GM12878 (cell line): ENCODE measurements around the gene SCAMP4. TPM values are rescaled to one million over a fixed set of nuclear protein-coding genes. Genes with fewer than 3 reads are reported as not detected.
A peak's percentile ranks its signal among the peaks of the same experiment; 100 is the strongest.

Source experiments
- ATAC-seq: fragments of 200-7000 bp; cut with Tn5 transposase; 3 replicates; pipeline ENCODE4 v1.9.1; 2020; ENCODE audit warnings: mild to moderate bottlenecking, moderate library complexity
- BruUV-seq: library from RNA; stranded (reverse); fragments of 400-500 nt; replicated peaks from 2 replicates; lab custom pipeline; 2021; lab: Mats Ljungman, UMichigan
- CTCF ChIA-PET: fragments of 300-600 bp; sonication (Branson Sonifier 250); formaldehyde crosslinking; extraction: SDS; loops from one replicate; lab custom pipeline; 2021; ENCODE audit warnings: inconsistent platforms; lab: Yijun Ruan, JAX
- POLR2A ChIA-PET: fragments of 350-600 bp; formaldehyde crosslinking; extraction: SDS; loops from one replicate; lab custom pipeline; 2021; ENCODE audit warnings: inconsistent platforms; lab: Charles Lee
- RAD21 ChIA-PET: fragments of 300-600 bp; sonication (Branson Sonifier 250); formaldehyde crosslinking; loops from one replicate; lab custom pipeline; 2023; ENCODE audit warnings: antibody characterized with exemption; ENCODE audit not compliant: unreplicated experiment; lab: Charles Lee
- SMC1A ChIA-PET: fragments of 300-600 bp; sonication (Branson Sonifier 250); formaldehyde crosslinking; loops from one replicate; lab custom pipeline; 2023; ENCODE audit not compliant: unreplicated experiment, uncharacterized antibody; lab: Charles Lee
- DNase-seq: peaks from one replicate; pipeline ENCODE4 v3.0.0-alpha.2; 2011; ENCODE audit warnings: low read depth, low spot score
- FAIRE-seq: peaks from 3 replicates; lab custom pipeline; 2011; peaks lifted over from hg19 to GRCh38; lab: Jason Lieb, UNC
- H2AFZ ChIP-seq: 2 replicates; pipeline ENCODE4 v1.6.0; 2011; ENCODE audit warnings: low read depth, low read length, control low read depth; ENCODE audit not compliant: control insufficient read depth
- H3K27ac ChIP-seq: 2 replicates; pipeline ENCODE4 v1.5.1; 2011; ENCODE audit warnings: control low read depth; ENCODE audit not compliant: control insufficient read depth, insufficient read depth
- H3K27me3 ChIP-seq, 2 experiments: replicated peaks in 1 of 2; 2 replicates each; pipeline versions ENCODE4 v1.6.0 to v1.6.1; 2011; ENCODE audit warnings: low read length in 1 of 2; ENCODE audit not compliant: control insufficient read depth in 2 of 2, insufficient read depth in 2 of 2
- H3K36me3 ChIP-seq, 2 experiments: 2 replicates each; pipeline ENCODE4 v1.5.1; 2011; ENCODE audit warnings: low read length in 1 of 2; ENCODE audit not compliant: control insufficient read depth in 2 of 2, insufficient read depth in 2 of 2
- H3K4me1 ChIP-seq: 2 replicates; pipeline ENCODE4 v1.6.1; 2011; ENCODE audit warnings: mild to moderate bottlenecking, low read length, moderate library complexity, mixed read lengths; ENCODE audit not compliant: control insufficient read depth, insufficient read depth
- H3K4me2 ChIP-seq: 2 replicates; pipeline ENCODE4 v1.6.0; 2011; ENCODE audit warnings: control low read depth; ENCODE audit not compliant: control insufficient read depth, insufficient read depth
- H3K4me3 ChIP-seq: fragments of 200-600 bp; sonication (generic); 2 replicates; pipeline ENCODE4 v1.5.1; 2016
- H3K79me2 ChIP-seq: 2 replicates; pipeline ENCODE4 v1.6.0; 2011; ENCODE audit warnings: low read length; ENCODE audit not compliant: control insufficient read depth, insufficient read depth
- H3K9ac ChIP-seq: 2 replicates; pipeline ENCODE4 v1.8.0; 2011; ENCODE audit warnings: low read length, control low read depth, mixed read lengths; ENCODE audit not compliant: control insufficient read depth, insufficient read depth
- H3K9me3 ChIP-seq: replicated peaks from 3 replicates; pipeline ENCODE4 v1.5.1; 2011; ENCODE audit warnings: mild to moderate bottlenecking, low read length; ENCODE audit not compliant: control insufficient read depth, insufficient read depth
- H4K20me1 ChIP-seq: 2 replicates; pipeline ENCODE4 v1.6.0; 2011; ENCODE audit not compliant: control insufficient read depth, insufficient read depth
- CEBPB ChIP-seq, 2 experiments: fragments of 150-350 bp in 1 of 2; IDR thresholded peaks; 2 replicates each; pipeline ENCODE4 v1.6.1; 2012 to 2014; ENCODE audit warnings: low read depth in 2 of 2, low read length in 2 of 2, borderline replicate concordance in 1 of 2, inconsistent platforms in 1 of 2
- EED ChIP-seq: sonication (generic); IDR thresholded peaks from 2 replicates; pipeline ENCODE4 v1.6.1; 2016; ENCODE audit warnings: antibody characterized with exemption, low read depth
- EGR1 ChIP-seq, 2 experiments: IDR thresholded peaks; 1 replicate in 1 of 2; 2 replicates in 1 of 2; pipeline ENCODE4 v1.6.1; 2011 to 2012; ENCODE audit warnings: low read depth in 2 of 2, low read length in 2 of 2, borderline replicate concordance in 1 of 2, mild to moderate bottlenecking in 1 of 2, moderate library complexity in 1 of 2
- ESRRA ChIP-seq: IDR thresholded peaks from 2 replicates; pipeline ENCODE4 v1.6.1; 2012; ENCODE audit warnings: mild to moderate bottlenecking, low read length, improper control_type of control experiment
- GATAD2B ChIP-seq: fragments of 450-650 bp; conservative IDR thresholded peaks from 2 replicates; pipeline ENCODE4 v1.6.1; 2017; ENCODE audit warnings: low read depth, mild to moderate bottlenecking, moderate library complexity
- HDGF ChIP-seq: fragments of 450-650 bp; IDR thresholded peaks from 2 replicates; pipeline ENCODE4 v1.6.1; 2016; ENCODE audit warnings: antibody characterized with exemption
- IKZF2 ChIP-seq, 2 experiments: fragments of 450-650 bp; IDR thresholded peaks; 2 replicates each; pipeline ENCODE4 v1.6.1; 2017; ENCODE audit warnings: mild to moderate bottlenecking in 2 of 2, moderate library complexity in 2 of 2
- IRF3 ChIP-seq: fragments of 450-650 bp; IDR thresholded peaks from 2 replicates; pipeline ENCODE4 v1.6.1; 2014; ENCODE audit warnings: mild to moderate bottlenecking
- IRF4 ChIP-seq: IDR thresholded peaks from 2 replicates; pipeline ENCODE4 v1.6.1; 2011; ENCODE audit warnings: low read depth, low read length
- LARP7 ChIP-seq: fragments of 450-650 bp; IDR thresholded peaks from 2 replicates; pipeline ENCODE4 v1.6.1; 2017; ENCODE audit warnings: mild to moderate bottlenecking
- MTA2 ChIP-seq: fragments of 450-650 bp; IDR thresholded peaks from 2 replicates; pipeline ENCODE4 v1.6.1; 2016; ENCODE audit warnings: low read depth, mild to moderate bottlenecking, moderate library complexity
- MYB ChIP-seq: fragments of 150-350 bp; IDR thresholded peaks from 2 replicates; pipeline ENCODE4 v1.6.1; 2014; ENCODE audit warnings: mild to moderate bottlenecking, low read depth, low read length, borderline replicate concordance
- NFYA ChIP-seq: IDR thresholded peaks from 2 replicates; pipeline ENCODE4 v1.6.1; 2011; ENCODE audit warnings: low read depth, mild to moderate bottlenecking, low read length, improper control_type of control experiment, borderline replicate concordance
- NR2F1 ChIP-seq: fragments of 450-650 bp; conservative IDR thresholded peaks from 2 replicates; pipeline ENCODE4 v1.6.1; 2017; ENCODE audit warnings: mild to moderate bottlenecking
- POLR2A ChIP-seq: IDR thresholded peaks from 2 replicates; pipeline ENCODE4 v1.6.1; 2011; ENCODE audit warnings: low read depth, mild to moderate bottlenecking, low read length
- POLR2AphosphoS5 ChIP-seq: IDR thresholded peaks from 2 replicates; pipeline ENCODE4 v1.6.1; 2011; ENCODE audit warnings: mild to moderate bottlenecking, low read length, inconsistent platforms
- RELA ChIP-seq: fragments of 450-650 bp; IDR thresholded peaks from 2 replicates; pipeline ENCODE4 v1.8.0; 2014; ENCODE audit warnings: borderline replicate concordance; ENCODE audit not compliant: partially characterized antibody
- SIX5 ChIP-seq: IDR thresholded peaks from 2 replicates; pipeline ENCODE4 v1.6.1; 2011; ENCODE audit warnings: mild to moderate bottlenecking, low read depth, low read length, moderate library complexity; ENCODE audit not compliant: severe bottlenecking
- SPI1 ChIP-seq: IDR thresholded peaks from 2 replicates; pipeline ENCODE4 v1.6.1; 2011; ENCODE audit warnings: low read depth, mild to moderate bottlenecking, low read length, moderate library complexity, borderline replicate concordance; ENCODE audit not compliant: insufficient read depth
- TCF12 ChIP-seq: IDR thresholded peaks from 2 replicates; pipeline ENCODE4 v1.6.1; 2011; ENCODE audit warnings: low read depth, mild to moderate bottlenecking, low read length
- YY1 ChIP-seq: IDR thresholded peaks from 2 replicates; pipeline ENCODE4 v1.6.1; 2011; ENCODE audit warnings: low read depth, mild to moderate bottlenecking, low read length
- WGBS: methylation state at CpG from one replicate; pipeline ENCODE4 v1.1.6; 2016; ENCODE audit warnings: low lambda C conversion rate; ENCODE audit not compliant: insufficient replicate concordance, insufficient coverage; ENCODE audit errors: missing lambda C conversion rate; 5-methylcytosine and 5-hydroxymethylcytosine counted together
- in situ Hi-C: fragments of 300-500 bp; cut with MboI; formaldehyde crosslinking; loops from 9 replicates; pipeline ENCODE4 v1.14.3; 2018; ENCODE audit warnings: mixed read lengths
- intact Hi-C: fragments of 100-400 bp; cut with micrococcal nuclease; formaldehyde crosslinking; loops from one replicate; pipeline ENCODE4 v1.14.2; 2022; ENCODE audit not compliant: unreplicated experiment
- polyA plus RNA-seq, 11 experiments: library from polyadenylated mRNA; depleted of rRNA in 4 of 11; unstranded in 6 of 11; stranded (reverse) in 5 of 11; fragments of >200 nt; fragmentation: Nextera tagmentation in 4 of 11; fragmentation: Illumina TruSeq in 1 of 11; extraction: Ambion mirVana in 4 of 11; extraction: Trizol in 1 of 11; gene quantifications; 1 replicate in 1 of 11; 2 replicates in 10 of 11; pipeline versions ENCODE4 v1.2.1 to v1.2.3, GENCODE V29; 2011 to 2016; ENCODE audit warnings: inconsistent platforms in 2 of 11, missing spikeins in 2 of 11, low read depth in 1 of 11
- total RNA-seq, 4 experiments: library from RNA; depleted of rRNA in 3 of 4; stranded (reverse); fragments of >200 nt in 3 of 4; fragmentation: Illumina TruSeq in 1 of 4; extraction: Trizol in 1 of 4; gene quantifications; 2 replicates each; pipeline versions ENCODE4 v1.2.1 to v1.2.3, GENCODE V29; 2013 to 2021
- TF ChIP-seq, protein P1 (sequence below): IDR thresholded peaks from 2 replicates; pipeline ENCODE4 v1.6.1; 2011; ENCODE audit warnings: borderline replicate concordance, low read depth, mild to moderate bottlenecking, moderate library complexity, mixed read lengths, low read length; ENCODE audit not compliant: insufficient read depth; ENCODE audit errors: extremely low read length

The SCAMP4 gene
- total and polyA plus RNA-seq, 10 of the 15 experiments (the other 5 are each of a cell fraction or from before 2014, with no cell fraction given): 0.63 to 34.7 (median 12.8) TPM

GRCh38 chr19:1856698-1857603 lies 48.2 kb upstream of the SCAMP4 start:
- ATAC-seq (peak; percentile 63), DNase-seq (no peak), FAIRE-seq (peak; percentile 72)
- ChIA-PET POLR2A (interaction anchor here (0.6 to 2.6 kb wide), 6 partner anchors 8 to 238 kb away, joined by 3 to 15 read pairs (median 6); partner anchors contain the start of genes ADAT3 and SCAMP4), CTCF (interaction anchor here (0.9 to 2.8 kb wide), 3 partner anchors 8 to 86 kb away, joined by 3 to 11 read pairs (median 3); partner anchors contain the start of gene REXO1), RAD21 (interaction anchor here (0.7 to 1.6 kb wide), 4 partner anchors 8 to 195 kb away, joined by 3 to 6 read pairs (median 4); no protein-coding TSS in a partner anchor), SMC1A (interaction anchor here (1.2 kb wide), 1 partner anchor 41 kb away, joined by 4 read pairs; no protein-coding TSS in a partner anchor)
- peaks cover 24% of the 10 kb centered on the region for H3K4me1 ChIP-seq
- in situ Hi-C loops (loop anchor here (25.0 kb wide), 1 partner anchor 1505 kb away; the partner anchor contains the start of gene NFIC), intact Hi-C loops (no loop called here)
- peaks cover 7% of the 10 kb centered on the region; the same call in 1 of the 2 replicates for H4K20me1 ChIP-seq
- H3K79me2 ChIP-seq: peaks cover 82% of the 10 kb centered on the region
- no TSS peak for BruUV-seq
- peak overlapping the region; percentile 97 for H3K4me2 ChIP-seq
- 2% methylated on average over 56 of the region's 73 CpGs for WGBS
- H2AFZ ChIP-seq: peak overlapping the region; percentile 61
- H3K4me3 ChIP-seq: peak overlapping the region; percentile 82
- peak overlapping the region; percentile 87 for H3K27ac ChIP-seq
- peaks cover 0 to 1% of the 10 kb centered on the region in 2 experiments; a peak in 2 of 4 replicates for H3K36me3 ChIP-seq
- no peaks in the 10 kb centered on the region for H3K9me3 ChIP-seq
- no peaks in the 10 kb centered on the region for H3K27me3 ChIP-seq
- peak overlapping the region; percentile 80 for H3K9ac ChIP-seq
- TF ChIP-seq IRF3: no peak
- TF ChIP-seq EGR1 (IDR thresholded peaks at IDR 0.05; ENCODE audit: borderline replicate concordance in 1 of 2, low read depth in 2 of 2, low read length in 2 of 2): peak in 1 of 2 experiments; percentile 89; a peak in 2 of 3 replicates
- TF ChIP-seq MYB: no peak
- TF ChIP-seq SIX5: no peak
- TF ChIP-seq SPI1: peak; percentile 95
- TF ChIP-seq CEBPB (IDR thresholded peaks at IDR 0.05; ENCODE audit: borderline replicate concordance in 1 of 2, low read depth in 2 of 2, low read length in 2 of 2): no peak
- no peak for TF ChIP-seq MTA2
- TF ChIP-seq, protein P1, sequence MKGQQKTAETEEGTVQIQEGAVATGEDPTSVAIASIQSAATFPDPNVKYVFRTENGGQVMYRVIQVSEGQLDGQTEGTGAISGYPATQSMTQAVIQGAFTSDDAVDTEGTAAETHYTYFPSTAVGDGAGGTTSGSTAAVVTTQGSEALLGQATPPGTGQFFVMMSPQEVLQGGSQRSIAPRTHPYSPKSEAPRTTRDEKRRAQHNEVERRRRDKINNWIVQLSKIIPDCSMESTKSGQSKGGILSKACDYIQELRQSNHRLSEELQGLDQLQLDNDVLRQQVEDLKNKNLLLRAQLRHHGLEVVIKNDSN: peak; percentile 60
- no peak for TF ChIP-seq ESRRA
- peak; percentile 57 for TF ChIP-seq POLR2A
- TF ChIP-seq RELA: peak; percentile 52
- no peak for TF ChIP-seq IRF4
- TF ChIP-seq IKZF2 (IDR thresholded peaks at IDR 0.05): peak; percentile 22 to 40; a peak in 1 of 4 replicates
- peak; percentile 48; the same call in 1 of the 2 replicates for TF ChIP-seq POLR2AphosphoS5
- TF ChIP-seq TCF12: 0 out of 2 replicates have a peak, but pooled peaks have one; percentile 36
- TF ChIP-seq YY1: peak; percentile 93
- TF ChIP-seq NFYA: no peak
- TF ChIP-seq EED: peak; percentile 54
- peak; percentile 66 for TF ChIP-seq LARP7
- peak; percentile 51; the same call in 1 of the 2 replicates for TF ChIP-seq NR2F1
- TF ChIP-seq HDGF: peak; percentile 82; the same call in 1 of the 2 replicates
- peak; percentile 90 for TF ChIP-seq GATAD2B
